AG04450 (cell line): ENCODE results near the gene ENKD1. TPM values are rescaled to one million over a fixed set of nuclear protein-coding genes. Genes with fewer than 3 reads are reported as not detected.

Experiments
- CTCF ChIA-PET: fragments of 300-600, 350-600 bp; formaldehyde crosslinking; extraction: SDS; loops from one replicate; lab custom pipeline; 2022; ENCODE audit warnings: antibody characterized with exemption, inconsistent platforms; lab: Charles Lee
- POLR2A ChIA-PET: fragments of 350-600 bp; formaldehyde crosslinking; extraction: SDS; loops from one replicate; lab custom pipeline; 2021; ENCODE audit warnings: antibody characterized with exemption, inconsistent platforms; lab: Yijun Ruan, JAX
- DNase-seq: peaks from one replicate; pipeline ENCODE4 v3.0.0-alpha.2; 2011; ENCODE audit warnings: low read depth, low spot score
- H3K27ac ChIP-seq: one replicate; pipeline ENCODE4 v1.5.1; 2012; ENCODE audit warnings: low read depth, low read length, control low read depth
- H3K27me3 ChIP-seq: one replicate; pipeline ENCODE4 v1.6.0; 2012; ENCODE audit warnings: low read length; ENCODE audit not compliant: control insufficient read depth, insufficient read depth
- H3K4me3 ChIP-seq: 2 replicates; pipeline ENCODE4 v1.5.1; 2011; ENCODE audit warnings: mild to moderate bottlenecking, low read depth, low read length, control low read depth
- H3K9me3 ChIP-seq: 2 replicates; pipeline ENCODE4 v1.5.1; 2012; ENCODE audit warnings: low read length; ENCODE audit not compliant: control insufficient read depth, insufficient read depth
- CTCF ChIP-seq: IDR thresholded peaks from 2 replicates; pipeline ENCODE4 v1.5.1; 2011; ENCODE audit warnings: low read depth, low read length, control low read depth, inconsistent platforms
- polyA plus RNA-seq: library from polyadenylated mRNA; depleted of rRNA; stranded (reverse); fragments of >200 nt; gene quantifications from 2 replicates; pipeline ENCODE4 v1.2.3, GENCODE V29; 2011

ENKD1 gene
- polyA plus RNA-seq, 1 experiment, result 3.6 TPM

- ChIA-PET CTCF (interaction anchor here (1.0 to 10.2 kb wide), 3 partner anchors 10 to 129 kb away, joined by 3 to 75 read pairs (median 4); partner anchors contain the start of gene ACD), POLR2A (interaction anchor here (3.4 kb wide), 1 partner anchor 10 kb away, joined by 12 read pairs; the partner anchor contains the start of gene ACD)
- Histone ChIP-seq H3K27me3 (peaks cover 60% of the 10 kb centered on the region), H3K9me3 (no peaks in the 10 kb centered on the region; the same call in 1 of the 2 replicates), H3K4me3 (no peak overlapping the region), H3K27ac (no peak overlapping the region)
- no peak for TF ChIP-seq CTCF
- DNase-seq, result no peak
Observed at GRCh38 chr16:67650023-67650422, 16.5 kb downstream of the ENKD1 start.

GRCh38 chr16:67649494-67649931 is 17.0 kb downstream of the ENKD1 start:
- TF ChIP-seq CTCF, result no peak
- CTCF ChIA-PET, result interaction anchor here (1.0 to 10.2 kb wide), 2 partner anchors 11 to 128 kb away, joined by 4 to 75 read pairs; partner anchors contain the start of gene ACD
- H3K27ac ChIP-seq, result no peak overlapping the region
- H3K4me3 ChIP-seq, result no peak overlapping the region
- no peaks in the 10 kb centered on the region; the same call in 1 of the 2 replicates for H3K9me3 ChIP-seq
- POLR2A ChIA-PET, result interaction anchor here (3.4 kb wide), 1 partner anchor 10 kb away, joined by 12 read pairs; the partner anchor contains the start of gene ACD
- DNase-seq, result no peak
- peaks cover 60% of the 10 kb centered on the region for H3K27me3 ChIP-seq

- CTCF ChIA-PET, result interaction anchor here (1.0 to 10.2 kb wide), 3 partner anchors 11 to 127 kb away, joined by 4 to 75 read pairs (median 5); partner anchors contain the start of gene ACD
- POLR2A ChIA-PET, result interaction anchor here (3.4 kb wide), 1 partner anchor 11 kb away, joined by 12 read pairs; the partner anchor contains the start of gene ACD
- H3K27me3 ChIP-seq, result peaks cover 62% of the 10 kb centered on the region
Observed at GRCh38 chr16:67648764-67649407, 17.7 kb downstream of the ENKD1 start.

GRCh38 chr16:67648088-67648763 is 18.3 kb downstream of the ENKD1 start:
- POLR2A ChIA-PET, result interaction anchor here (1.1 kb wide), 1 partner anchor 86 kb away, joined by 4 read pairs; the partner anchor contains the start of gene CTCF
- Histone ChIP-seq H3K9me3 (no peaks in the 10 kb centered on the region; the same call in 1 of the 2 replicates), H3K27ac (no peak overlapping the region), H3K27me3 (peaks cover 64% of the 10 kb centered on the region), H3K4me3 (no peak overlapping the region)
- CTCF ChIA-PET, result interaction anchor here (2.3 to 10.2 kb wide), 2 partner anchors 101 to 127 kb away, joined by 5 to 75 read pairs; no protein-coding TSS in a partner anchor
- no peak for TF ChIP-seq CTCF
- no peak for DNase-seq

More at GRCh38 chr16:67648764-67649407, 17.7 kb downstream of the ENKD1 start:
- H3K27ac ChIP-seq, result no peak overlapping the region
- TF ChIP-seq CTCF, result no peak
- DNase-seq, result no peak
- H3K4me3 ChIP-seq, result no peak overlapping the region
- H3K9me3 ChIP-seq, result no peaks in the 10 kb centered on the region; the same call in 1 of the 2 replicates
